PC-9 (cell line): ENCODE measurements around the gene TMEM128. TPM values are rescaled to one million over a fixed set of nuclear protein-coding genes. Genes with fewer than 3 reads are reported as not detected.

ENCODE experiments used
- BruUV-seq: library from RNA; stranded (reverse); fragments of 400-500 nt; replicated peaks from 2 replicates; lab custom pipeline; 2021; lab: Mats Ljungman, UMichigan
- CTCF ChIA-PET: fragments of 300-600 bp; sonication (Branson Sonifier 250); formaldehyde crosslinking; loops from one replicate; lab custom pipeline; 2022; ENCODE audit warnings: antibody characterized with exemption; lab: Charles Lee
- POLR2A ChIA-PET: fragments of 300-600 bp; sonication (Branson Sonifier 250); formaldehyde crosslinking; loops from one replicate; lab custom pipeline; 2022; ENCODE audit warnings: antibody characterized with exemption; ENCODE audit not compliant: unreplicated experiment; lab: Charles Lee
- DNase-seq, 2 experiments: peaks; one replicate each; pipeline versions ENCODE4 v3.0.0 to v3.0.0-alpha.2; 2015 to 2022; ENCODE audit warnings: mixed read lengths in 1 of 2
- H2AFZ ChIP-seq: fragments of 200-600 bp; sonication (generic); 2 replicates; pipeline ENCODE4 v1.8.1; 2017; ENCODE audit warnings: antibody characterized with exemption
- H3F3A ChIP-seq: fragments of 200-600 bp; sonication (generic); 2 replicates; pipeline ENCODE4 v1.8.1; 2017; ENCODE audit warnings: antibody characterized with exemption, mild to moderate bottlenecking, low read depth; ENCODE audit not compliant: insufficient read depth
- H3K27ac ChIP-seq: fragments of 200-600 bp; sonication (generic); 2 replicates; pipeline ENCODE4 v1.6.1; 2016; ENCODE audit warnings: mixed run types
- H3K27me3 ChIP-seq: fragments of 200-600 bp; sonication (generic); 2 replicates; pipeline ENCODE4 v1.6.1; 2016; ENCODE audit warnings: low read depth, mixed run types; ENCODE audit not compliant: insufficient read depth
- H3K36me3 ChIP-seq: fragments of 200-600 bp; sonication (generic); 2 replicates; pipeline ENCODE4 v1.6.1; 2016; ENCODE audit warnings: low read depth, mixed run types
- H3K4me1 ChIP-seq: fragments of 200-600 bp; sonication (generic); replicated peaks from 2 replicates; pipeline ENCODE4 v1.6.1; 2016; ENCODE audit warnings: mixed run types; ENCODE audit not compliant: insufficient read depth
- H3K4me2 ChIP-seq: fragments of 200-600 bp; sonication (generic); 2 replicates; pipeline ENCODE4 v1.6.1; 2017; ENCODE audit warnings: mixed run types
- H3K4me3 ChIP-seq: fragments of 200-600 bp; sonication (generic); 2 replicates; pipeline ENCODE4 v1.6.1; 2016; ENCODE audit warnings: mixed run types
- H3K79me2 ChIP-seq: fragments of 200-600 bp; sonication (generic); 2 replicates; pipeline ENCODE4 v1.6.1; 2017; ENCODE audit warnings: low read depth, mixed run types
- H3K9me2 ChIP-seq: fragments of 200-600 bp; sonication (generic); 2 replicates; pipeline ENCODE4 v1.8.1; 2017; ENCODE audit warnings: mild to moderate bottlenecking; ENCODE audit not compliant: insufficient read depth
- H3K9me3 ChIP-seq: fragments of 200-600 bp; sonication (generic); 2 replicates; pipeline ENCODE4 v1.8.1; 2016; ENCODE audit warnings: low read depth; ENCODE audit not compliant: insufficient read depth
- H4K20me1 ChIP-seq: fragments of 200-600 bp; sonication (generic); 2 replicates; pipeline ENCODE4 v1.8.1; 2017; ENCODE audit not compliant: insufficient read depth
- EZH2 ChIP-seq: fragments of 200-600 bp; sonication (generic); IDR thresholded peaks from 2 replicates; pipeline ENCODE4 v1.8.0; 2017; ENCODE audit warnings: antibody characterized with exemption, low read depth
- intact Hi-C: fragments of 100-400 bp; cut with micrococcal nuclease; formaldehyde crosslinking; loops from one replicate; pipeline ENCODE4 v1.10.0; 2022; ENCODE audit not compliant: unreplicated experiment
- total RNA-seq: library from RNA; stranded (reverse); gene quantifications from 2 replicates; pipeline ENCODE4 v1.2.3, GENCODE V29; 2021
- TF ChIP-seq, protein P1 (sequence below): fragments of 200-600 bp; sonication (generic); conservative IDR thresholded peaks from 2 replicates; pipeline ENCODE4 v1.6.1; 2017; ENCODE audit warnings: mixed run types, antibody characterized with exemption, mild to moderate bottlenecking, moderate library complexity

TMEM128 gene
- total RNA-seq, 1 experiment from 2014 or later: 18.1 TPM

- Histone ChIP-seq H3K27ac (no peak within 1 kb of the TSS), H3K9me2 (no peaks in the 10 kb centered on the region), H3K36me3 (no peaks in the 10 kb centered on the region), H3K27me3 (no peaks in the 10 kb centered on the region), H3K4me3 (peak within 1 kb of the TSS; percentile 73), H4K20me1 (no peaks in the 10 kb centered on the region), H3K4me1 (peaks cover 12% of the 10 kb centered on the region), H3K79me2 (peaks cover 65% of the 10 kb centered on the region), H2AFZ (peak within 1 kb of the TSS; percentile 72), H3K9me3 (no peaks in the 10 kb centered on the region), H3K4me2 (peak within 1 kb of the TSS; percentile 90), H3F3A (no peaks in the 10 kb centered on the region)
- intact Hi-C loops: loop anchor here (2.0 kb wide), 1 partner anchor 41 kb away; the partner anchor contains the start of gene TMEM128
- peak; percentile 85 to 96 for DNase-seq
- no TSS peak for BruUV-seq
- TF ChIP-seq EZH2: no peak
- TF ChIP-seq, protein P1, sequence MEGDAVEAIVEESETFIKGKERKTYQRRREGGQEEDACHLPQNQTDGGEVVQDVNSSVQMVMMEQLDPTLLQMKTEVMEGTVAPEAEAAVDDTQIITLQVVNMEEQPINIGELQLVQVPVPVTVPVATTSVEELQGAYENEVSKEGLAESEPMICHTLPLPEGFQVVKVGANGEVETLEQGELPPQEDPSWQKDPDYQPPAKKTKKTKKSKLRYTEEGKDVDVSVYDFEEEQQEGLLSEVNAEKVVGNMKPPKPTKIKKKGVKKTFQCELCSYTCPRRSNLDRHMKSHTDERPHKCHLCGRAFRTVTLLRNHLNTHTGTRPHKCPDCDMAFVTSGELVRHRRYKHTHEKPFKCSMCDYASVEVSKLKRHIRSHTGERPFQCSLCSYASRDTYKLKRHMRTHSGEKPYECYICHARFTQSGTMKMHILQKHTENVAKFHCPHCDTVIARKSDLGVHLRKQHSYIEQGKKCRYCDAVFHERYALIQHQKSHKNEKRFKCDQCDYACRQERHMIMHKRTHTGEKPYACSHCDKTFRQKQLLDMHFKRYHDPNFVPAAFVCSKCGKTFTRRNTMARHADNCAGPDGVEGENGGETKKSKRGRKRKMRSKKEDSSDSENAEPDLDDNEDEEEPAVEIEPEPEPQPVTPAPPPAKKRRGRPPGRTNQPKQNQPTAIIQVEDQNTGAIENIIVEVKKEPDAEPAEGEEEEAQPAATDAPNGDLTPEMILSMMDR: no peak
- CTCF ChIA-PET: no interaction called here
- POLR2A ChIA-PET: interaction anchor here (0.6 to 0.7 kb wide), 2 partner anchors 699 to 810 kb away, joined by 3 read pairs; no protein-coding TSS in a partner anchor
Measured at GRCh38 chr4:4289941-4290850, 42.2 kb upstream of the TMEM128 start, which contains the start of the genes LYAR and ZBTB49. LYAR (minus strand) TSS chr4:4290154; CDS start chr4:4283742, 6,412 bp downstream. ZBTB49 (plus strand) TSS chr4:4290251; CDS start chr4:4299946, 9,695 bp downstream.

GRCh38 chr4:4289597-4289940 lies 41.5 kb upstream of the TMEM128 start:
- H4K20me1 ChIP-seq: no peaks in the 10 kb centered on the region
- H3K79me2 ChIP-seq: peaks cover 65% of the 10 kb centered on the region
- ChIA-PET POLR2A (interaction anchor here (0.6 kb wide), 1 partner anchor 809 kb away, joined by 3 read pairs; no protein-coding TSS in a partner anchor), CTCF (no interaction called here)
- DNase-seq: no peak
- intact Hi-C loops: no loop called here
- peak overlapping the region; percentile 90 for H3K4me2 ChIP-seq
- no peaks in the 10 kb centered on the region for H3K9me3 ChIP-seq
- H3K4me1 ChIP-seq: peaks cover 12% of the 10 kb centered on the region
- no peaks in the 10 kb centered on the region for H3K36me3 ChIP-seq
- no peaks in the 10 kb centered on the region for H3K9me2 ChIP-seq
- H3K27ac ChIP-seq: no peak overlapping the region
- BruUV-seq: TSS peak; percentile 70
- no peaks in the 10 kb centered on the region for H3K27me3 ChIP-seq
- H2AFZ ChIP-seq: peak overlapping the region; percentile 72
- TF ChIP-seq, protein P1: no peak
- no peak for TF ChIP-seq EZH2
- H3K4me3 ChIP-seq: peak overlapping the region; percentile 73
- H3F3A ChIP-seq: no peaks in the 10 kb centered on the region

GRCh38 chr4:4289055-4289454 lies 41.0 kb upstream of the TMEM128 start:
- H2AFZ ChIP-seq: peak overlapping the region; percentile 72; the same call in 1 of the 2 replicates
- no peaks in the 10 kb centered on the region for H3K36me3 ChIP-seq
- CTCF ChIA-PET: no interaction called here
- no peaks in the 10 kb centered on the region for H4K20me1 ChIP-seq
- DNase-seq: no peak
- POLR2A ChIA-PET: no interaction called here
- TF ChIP-seq, protein P1: no peak
- no peak for TF ChIP-seq EZH2
- no TSS peak for BruUV-seq
- peak overlapping the region; percentile 73 for H3K4me3 ChIP-seq
- peaks cover 12% of the 10 kb centered on the region for H3K4me1 ChIP-seq
- peaks cover 65% of the 10 kb centered on the region for H3K79me2 ChIP-seq
- H3K27ac ChIP-seq: no peak overlapping the region
- H3F3A ChIP-seq: no peaks in the 10 kb centered on the region
- no peaks in the 10 kb centered on the region for H3K9me3 ChIP-seq
- intact Hi-C loops: no loop called here
- H3K9me2 ChIP-seq: no peaks in the 10 kb centered on the region
- H3K27me3 ChIP-seq: no peaks in the 10 kb centered on the region
- peak overlapping the region; percentile 90 for H3K4me2 ChIP-seq
